Peyer's patch (tissue), 4 donors: ENCODE data around the gene SLC6A7.

Experiments
- CTCF ChIP-seq, 6 experiments: fragments of 450-650 bp in 4 of 6; fragments of 200-600 bp in 2 of 6; sonication (generic) in 1 of 6; IDR thresholded peaks; one replicate each; pipeline ENCODE4 v1.5.1; 2017 to 2019; ENCODE audit warnings: antibody characterized with exemption in 6 of 6, mild to moderate bottlenecking in 3 of 6, moderate library complexity in 1 of 6
- POLR2A ChIP-seq, 2 donors: fragments of 450-650 bp; IDR thresholded peaks; one replicate each; pipeline ENCODE4 v1.5.1; 2017; ENCODE audit warnings: antibody characterized with exemption in 2 of 2, mild to moderate bottlenecking in 2 of 2, moderate library complexity in 2 of 2

DNA sequence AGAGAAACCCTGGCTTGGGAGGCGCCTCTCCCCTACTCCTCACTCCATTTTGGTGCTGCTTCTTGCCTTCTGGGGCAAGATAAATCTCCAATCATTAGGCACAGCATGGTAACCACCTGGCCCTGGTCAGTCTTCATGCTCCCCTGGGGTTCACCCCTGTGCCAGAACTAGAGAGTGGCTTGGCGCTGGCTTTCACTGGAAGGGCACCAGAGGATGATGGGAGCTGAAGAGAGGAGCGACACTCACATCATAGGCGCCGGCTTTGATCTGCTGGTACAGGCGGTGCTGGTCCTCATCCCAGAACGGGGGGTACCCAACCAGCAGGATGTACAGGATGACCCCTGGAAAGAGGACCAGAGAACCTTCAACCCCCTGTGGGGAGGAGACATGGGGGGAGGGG, 61.6 kb downstream of the SLC6A7 start:
- TF ChIP-seq CTCF (IDR thresholded peaks at IDR 0.05) (no peak), POLR2A (IDR thresholded peaks at IDR 0.05) (no peak)
